Uterus (tissue), 2 donors: ENCODE results near the gene ZNF337.

ENCODE experiments used
- POLR2A ChIP-seq, 2 donors: fragments of 450-650 bp; IDR thresholded peaks; one replicate each; pipeline ENCODE4 v1.6.1; 2016; ENCODE audit warnings: antibody characterized with exemption in 2 of 2, mild to moderate bottlenecking in 1 of 2, moderate library complexity in 1 of 2
- TF ChIP-seq, protein P1 (sequence below), 4 experiments: fragments of 200-600 bp in 2 of 4; fragments of 450-650 bp in 2 of 4; sonication (generic) in 2 of 4; IDR thresholded peaks; one replicate each; pipeline ENCODE4 v1.5.1; 2016 to 2019; ENCODE audit warnings: antibody characterized with exemption in 4 of 4, mild to moderate bottlenecking in 2 of 4, moderate library complexity in 1 of 4

DNA sequence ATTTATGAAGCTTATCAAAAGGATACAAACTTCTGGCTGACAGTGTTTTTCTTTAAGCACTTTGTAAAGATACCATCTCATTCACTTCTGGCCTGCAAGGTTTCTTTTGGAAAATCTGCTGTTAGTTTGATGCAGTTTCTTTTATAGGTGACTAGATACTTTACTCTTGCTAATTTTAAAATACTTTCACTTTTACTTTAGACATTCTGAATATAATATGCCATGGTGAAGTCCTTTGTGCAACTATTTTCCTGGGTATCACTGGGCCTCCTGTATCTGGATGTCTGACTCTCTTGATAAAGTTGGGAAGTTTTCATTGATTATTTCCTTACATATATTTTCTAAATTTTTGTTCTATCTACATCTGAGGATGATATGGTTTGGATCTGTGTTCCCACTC, 29.0 kb upstream of the ZNF337 start:
- TF ChIP-seq, protein P1, sequence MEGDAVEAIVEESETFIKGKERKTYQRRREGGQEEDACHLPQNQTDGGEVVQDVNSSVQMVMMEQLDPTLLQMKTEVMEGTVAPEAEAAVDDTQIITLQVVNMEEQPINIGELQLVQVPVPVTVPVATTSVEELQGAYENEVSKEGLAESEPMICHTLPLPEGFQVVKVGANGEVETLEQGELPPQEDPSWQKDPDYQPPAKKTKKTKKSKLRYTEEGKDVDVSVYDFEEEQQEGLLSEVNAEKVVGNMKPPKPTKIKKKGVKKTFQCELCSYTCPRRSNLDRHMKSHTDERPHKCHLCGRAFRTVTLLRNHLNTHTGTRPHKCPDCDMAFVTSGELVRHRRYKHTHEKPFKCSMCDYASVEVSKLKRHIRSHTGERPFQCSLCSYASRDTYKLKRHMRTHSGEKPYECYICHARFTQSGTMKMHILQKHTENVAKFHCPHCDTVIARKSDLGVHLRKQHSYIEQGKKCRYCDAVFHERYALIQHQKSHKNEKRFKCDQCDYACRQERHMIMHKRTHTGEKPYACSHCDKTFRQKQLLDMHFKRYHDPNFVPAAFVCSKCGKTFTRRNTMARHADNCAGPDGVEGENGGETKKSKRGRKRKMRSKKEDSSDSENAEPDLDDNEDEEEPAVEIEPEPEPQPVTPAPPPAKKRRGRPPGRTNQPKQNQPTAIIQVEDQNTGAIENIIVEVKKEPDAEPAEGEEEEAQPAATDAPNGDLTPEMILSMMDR (IDR thresholded peaks at IDR 0.05): no peak
- no peak for TF ChIP-seq POLR2A (IDR thresholded peaks at IDR 0.05)
